Cerebellar cortex (tissue), 1 donor: ENCODE data around the gene PPEF1.
"Not testable (repeated sequence)": the region's sequence is repeated elsewhere in the genome, so short reads cannot be mapped to it uniquely, and the experiment has no call there.

Source experiments
- DNase-seq: peaks from one replicate; pipeline ENCODE4 v3.0.0-alpha.2; 2015; ENCODE audit warnings: low spot score

The PPEF1 gene

GRCh38 chrX:18793601-18794089 is 86.2 kb downstream of the PPEF1 start:
- no peak for DNase-seq

GRCh38 chrX:18797141-18797540 is 89.7 kb downstream of the PPEF1 start:
- DNase-seq = no peak

GRCh38 chrX:18799911-18800310 is 92.5 kb downstream of the PPEF1 start:
- DNase-seq = no peak

GRCh38 chrX:18809641-18810040 is 102.2 kb downstream of the PPEF1 start:
- DNase-seq = no peak

GRCh38 chrX:18810416-18810815 is 103.0 kb downstream of the PPEF1 start:
- DNase-seq = no peak

GRCh38 chrX:18825375-18825774 is 117.9 kb downstream of the PPEF1 start:
- no peak for DNase-seq

GRCh38 chrX:18828832-18829404 is 121.5 kb downstream of the PPEF1 start:
- DNase-seq = no peak

GRCh38 chrX:18833071-18833731 is 125.8 kb downstream of the PPEF1 start:
- DNase-seq = peak; percentile 47

- not testable (repeated sequence) for DNase-seq
Measured at GRCh38 chrX:18847901-18848300, 140.5 kb downstream of the PPEF1 start.

- DNase-seq = no peak
Measured at GRCh38 chrX:18855919-18856644, 148.6 kb downstream of the PPEF1 start.

GRCh38 chrX:18856645-18856997 is 149.2 kb downstream of the PPEF1 start:
- no peak for DNase-seq

- DNase-seq = no peak
Measured at GRCh38 chrX:18861511-18861910, 154.1 kb downstream of the PPEF1 start.

GRCh38 chrX:18864390-18864920 is 157.0 kb downstream of the PPEF1 start:
- no peak for DNase-seq

- no peak for DNase-seq
Measured at GRCh38 chrX:18871161-18871890, 163.9 kb downstream of the PPEF1 start.

GRCh38 chrX:18871970-18872369 is 164.5 kb downstream of the PPEF1 start:
- DNase-seq = no peak

- no peak for DNase-seq
Measured at GRCh38 chrX:18872621-18873020, 165.2 kb downstream of the PPEF1 start.

GRCh38 chrX:18873189-18873791 is 165.8 kb downstream of the PPEF1 start:
- no peak for DNase-seq

- DNase-seq = no peak
Measured at GRCh38 chrX:18873836-18874235, 166.4 kb downstream of the PPEF1 start.

GRCh38 chrX:18874560-18875255 is 167.3 kb downstream of the PPEF1 start:
- no peak for DNase-seq

GRCh38 chrX:18875256-18875878 is 167.9 kb downstream of the PPEF1 start:
- peak; percentile 59 for DNase-seq

- no peak for DNase-seq
Measured at GRCh38 chrX:18877469-18877868, 170.0 kb downstream of the PPEF1 start.
